GM13976 (cell line): ENCODE data around the gene JUNB.
"Not testable (repeated sequence)": the region's sequence is repeated elsewhere in the genome, so short reads cannot be mapped to it uniquely, and the experiment has no call there.

Experiments used
- DNase-seq: peaks from one replicate; pipeline ENCODE4 v3.0.0; 2012; ENCODE audit warnings: low spot score
- in situ Hi-C: fragments of 300-500 bp; cut with MboI; formaldehyde crosslinking; loops from one replicate; pipeline ENCODE4 v1.12.0; 2022; ENCODE audit warnings: low sequenced_read_pairs, mixed read lengths, inconsistent platforms; ENCODE audit not compliant: unreplicated experiment
- TF ChIP-seq, protein P1 (sequence below): IDR thresholded peaks from 2 replicates; pipeline ENCODE4 v1.5.1; 2012; ENCODE audit warnings: borderline replicate concordance, mild to moderate bottlenecking; ENCODE audit not compliant: insufficient read depth; ENCODE audit errors: extremely low read depth, missing control alignments, control extremely low read depth

The JUNB gene

DNA sequence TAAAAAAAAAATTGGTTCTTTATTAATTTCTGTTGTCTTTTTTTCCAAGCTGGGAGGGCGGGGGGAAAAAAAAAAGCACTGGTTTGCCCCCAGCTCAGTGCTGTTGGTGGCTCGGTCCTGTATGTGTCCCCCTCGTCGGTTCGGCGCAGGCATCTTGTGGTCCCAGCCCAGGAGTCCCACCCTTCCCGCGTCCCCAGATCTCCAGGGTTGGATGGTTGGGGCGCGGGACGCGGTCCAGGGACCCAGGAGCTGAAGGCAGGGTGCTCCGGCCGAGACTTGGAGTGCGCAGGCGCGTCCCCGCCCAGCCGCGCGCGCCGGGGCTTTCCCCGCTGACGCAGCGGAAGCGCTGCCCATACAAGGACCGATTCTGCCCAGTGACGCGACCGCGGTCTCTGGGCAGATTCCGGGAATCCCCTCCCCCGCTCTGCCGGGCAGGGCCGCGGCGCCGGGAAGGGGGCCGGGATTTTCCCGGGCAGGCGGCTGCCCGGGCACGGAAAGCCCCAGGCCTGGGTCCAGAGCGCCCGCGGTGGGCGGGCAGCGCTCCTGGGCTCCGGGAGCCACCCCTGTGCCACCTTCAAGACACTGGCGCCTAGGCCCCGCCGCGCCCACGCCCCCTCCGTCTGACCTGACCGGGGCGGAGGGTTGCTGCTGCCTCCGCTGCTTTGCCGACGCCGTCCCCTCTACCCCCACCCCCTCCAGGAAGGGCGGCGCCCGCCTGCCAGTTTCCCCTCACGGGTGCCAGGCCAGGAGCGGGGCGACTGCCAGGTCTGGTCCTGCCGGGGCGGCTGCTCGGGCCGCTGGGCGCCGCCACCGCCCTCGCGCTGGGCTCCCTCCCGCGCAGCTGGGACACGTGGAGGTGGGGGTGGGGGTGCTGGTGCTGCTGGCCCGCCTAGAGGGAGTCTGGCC lies 2.3 kb downstream of the JUNB start:
- TF ChIP-seq, protein P1, sequence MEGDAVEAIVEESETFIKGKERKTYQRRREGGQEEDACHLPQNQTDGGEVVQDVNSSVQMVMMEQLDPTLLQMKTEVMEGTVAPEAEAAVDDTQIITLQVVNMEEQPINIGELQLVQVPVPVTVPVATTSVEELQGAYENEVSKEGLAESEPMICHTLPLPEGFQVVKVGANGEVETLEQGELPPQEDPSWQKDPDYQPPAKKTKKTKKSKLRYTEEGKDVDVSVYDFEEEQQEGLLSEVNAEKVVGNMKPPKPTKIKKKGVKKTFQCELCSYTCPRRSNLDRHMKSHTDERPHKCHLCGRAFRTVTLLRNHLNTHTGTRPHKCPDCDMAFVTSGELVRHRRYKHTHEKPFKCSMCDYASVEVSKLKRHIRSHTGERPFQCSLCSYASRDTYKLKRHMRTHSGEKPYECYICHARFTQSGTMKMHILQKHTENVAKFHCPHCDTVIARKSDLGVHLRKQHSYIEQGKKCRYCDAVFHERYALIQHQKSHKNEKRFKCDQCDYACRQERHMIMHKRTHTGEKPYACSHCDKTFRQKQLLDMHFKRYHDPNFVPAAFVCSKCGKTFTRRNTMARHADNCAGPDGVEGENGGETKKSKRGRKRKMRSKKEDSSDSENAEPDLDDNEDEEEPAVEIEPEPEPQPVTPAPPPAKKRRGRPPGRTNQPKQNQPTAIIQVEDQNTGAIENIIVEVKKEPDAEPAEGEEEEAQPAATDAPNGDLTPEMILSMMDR, result no peak
- in situ Hi-C loops, result no loop called here
- DNase-seq, result peak; percentile 94

DNA sequence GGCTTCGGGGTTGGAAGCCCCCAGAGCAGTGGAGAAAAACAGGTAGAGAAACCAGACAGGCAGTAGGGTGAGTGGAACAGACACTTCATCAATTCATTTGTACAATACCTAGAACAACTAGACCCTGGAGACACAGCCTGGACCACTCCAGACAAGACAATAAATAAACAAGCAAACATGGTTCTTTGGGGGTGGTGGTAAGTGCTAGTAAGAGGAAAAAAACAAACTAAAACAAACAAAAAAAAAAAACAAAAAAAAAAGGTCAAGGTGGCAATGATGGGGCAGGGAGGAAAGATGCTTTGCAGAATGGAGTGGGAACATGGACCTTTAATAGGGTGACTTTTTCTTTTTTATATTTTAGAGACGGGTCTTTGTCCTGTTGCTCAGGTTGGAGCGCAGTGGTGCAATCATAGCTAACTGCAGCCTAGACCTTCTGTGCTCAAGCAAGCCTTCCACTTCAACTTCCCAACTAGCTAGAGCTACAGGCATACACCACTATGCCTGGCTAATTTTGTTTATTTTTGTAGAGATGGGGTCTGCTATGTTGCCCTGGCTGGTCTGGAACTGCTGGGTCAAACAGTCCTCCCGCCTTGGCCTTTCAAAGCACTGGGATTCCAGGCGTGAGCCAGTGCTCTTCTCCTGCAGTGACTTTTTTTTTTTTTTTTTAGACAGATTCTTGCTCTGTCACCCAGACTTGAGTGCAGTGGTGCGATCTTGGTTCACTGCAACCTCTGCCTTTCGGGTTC lies 3.1 kb downstream of the JUNB start:
- no peak for DNase-seq
- in situ Hi-C loops, result no loop called here
- TF ChIP-seq, protein P1, result no peak

DNA sequence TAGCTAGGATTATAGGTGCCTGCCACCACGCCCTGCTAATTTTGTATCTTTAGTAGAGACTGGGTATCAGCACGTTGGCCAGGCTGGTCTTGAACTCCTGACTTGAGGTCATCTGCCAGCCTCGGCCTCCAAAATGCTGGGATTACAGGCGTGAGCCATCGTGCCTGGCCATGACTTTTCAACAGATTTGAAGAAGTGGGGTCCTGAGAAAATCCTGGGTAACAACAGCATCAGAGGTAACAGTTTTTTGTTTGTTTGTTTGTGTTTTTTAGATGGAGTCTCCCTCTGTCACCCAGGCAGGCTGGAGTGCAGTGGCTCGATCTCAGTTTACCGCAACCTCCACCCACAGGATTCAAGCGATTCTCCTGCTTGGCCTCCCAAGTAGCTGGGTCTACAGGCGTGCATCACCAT lies 3.7 kb downstream of the JUNB start:
- in situ Hi-C loops, result no loop called here
- TF ChIP-seq, protein P1, result no peak
- no peak for DNase-seq

DNA sequence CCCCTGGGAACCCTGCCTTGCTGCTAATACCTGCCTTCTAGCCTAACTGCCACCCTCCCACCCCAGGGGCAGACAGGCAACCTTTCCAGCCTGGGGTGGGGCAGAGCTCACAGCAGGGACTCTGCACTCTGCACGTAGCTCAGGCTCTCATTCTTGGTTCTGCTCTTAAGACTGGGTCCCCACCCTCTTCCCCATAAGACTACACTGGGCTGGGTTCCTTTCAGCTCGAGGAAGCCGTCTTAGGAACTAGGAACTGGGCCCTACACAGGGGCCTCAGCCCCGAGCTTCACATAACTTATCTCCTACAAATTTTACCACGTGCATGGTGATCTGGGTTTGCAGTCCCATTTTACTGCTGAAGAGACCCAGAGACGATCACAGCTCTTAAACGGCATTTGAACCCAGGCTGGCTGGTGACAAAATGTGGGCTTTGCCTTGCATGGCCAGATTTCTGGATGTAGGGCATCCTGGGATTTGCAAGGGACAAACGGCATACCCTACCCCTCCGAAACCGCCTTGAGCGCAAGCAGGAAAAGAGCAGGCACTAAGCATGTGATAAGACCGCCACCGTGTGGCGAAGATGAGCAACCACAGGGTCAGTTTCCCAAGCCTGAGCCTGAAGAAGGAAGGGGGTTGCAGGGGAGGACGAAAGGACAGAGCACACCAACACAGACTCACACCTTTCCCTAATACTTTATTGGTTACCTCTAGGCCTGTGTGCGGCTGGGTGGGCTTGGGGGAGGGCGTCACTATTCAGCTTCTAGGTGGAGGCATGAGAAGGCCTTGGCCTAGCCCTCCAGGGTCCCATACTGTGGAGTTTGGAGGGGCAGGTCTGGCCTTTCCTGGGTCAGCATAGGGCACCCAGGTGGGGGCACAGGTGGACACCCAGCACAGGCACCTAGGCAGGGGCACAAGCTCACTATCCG lies 5.1 kb downstream of the JUNB start:
- TF ChIP-seq, protein P1, result peak; percentile 87
- peak; percentile 74 for DNase-seq
- in situ Hi-C loops, result no loop called here

DNA sequence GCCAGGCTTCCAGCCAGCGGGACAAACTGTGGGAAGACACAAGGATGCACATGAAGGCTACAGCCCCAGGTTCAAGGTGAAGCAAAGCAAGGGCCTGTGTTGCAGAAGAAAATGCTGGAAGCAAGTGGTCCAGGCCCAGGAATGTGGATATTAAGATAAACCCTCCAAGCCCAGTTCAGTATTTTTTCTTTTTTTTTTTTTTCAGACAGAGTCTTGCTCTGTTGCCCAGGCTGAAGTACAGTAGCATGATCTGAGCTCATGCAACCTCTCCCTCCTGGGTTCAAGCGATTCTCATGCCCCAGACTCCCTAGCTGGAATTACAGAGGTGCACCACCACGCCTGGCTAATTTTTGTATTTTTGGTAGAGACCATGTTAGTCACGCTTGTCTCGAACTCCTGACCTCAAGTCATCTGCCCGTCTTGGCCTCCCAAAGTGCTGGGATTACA lies 5.9 kb downstream of the JUNB start:
- in situ Hi-C loops, result no loop called here
- DNase-seq, result no peak
- TF ChIP-seq, protein P1, result no peak

DNA sequence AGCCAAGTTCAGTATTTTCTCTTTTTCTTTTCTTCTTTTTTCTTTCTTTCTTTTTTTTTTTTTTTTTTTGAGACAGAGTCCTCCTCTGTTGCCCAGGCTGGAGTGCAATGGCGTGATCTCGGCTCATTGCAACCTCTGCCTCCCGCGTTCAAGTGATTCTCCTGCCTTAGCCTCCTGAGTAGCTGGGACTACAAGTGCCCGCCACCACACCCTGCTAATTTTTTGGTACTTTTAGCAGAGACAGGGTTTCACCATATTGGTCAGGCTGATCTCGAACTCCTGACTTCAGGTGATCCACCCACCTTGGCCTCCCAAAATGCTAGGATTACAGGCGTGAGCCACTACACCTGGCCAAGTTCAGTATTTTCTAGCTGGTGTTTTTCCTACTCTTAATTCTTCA lies 6.3 kb downstream of the JUNB start:
- DNase-seq, in situ Hi-C loops: not testable (repeated sequence)
